Esophagus squamous epithelium (tissue), 5 donors: ENCODE data around the gene CFAP99. TPM values are rescaled to one million over a fixed set of nuclear protein-coding genes. Genes with fewer than 3 reads are reported as not detected.

Experiments used
- DNase-seq: peaks from one replicate; lab custom pipeline; 2025; lab: John Stamatoyannopoulos, UW
- H3K27ac ChIP-seq, 4 donors: fragments of 200-600 bp; sonication (generic); one replicate each; pipeline ENCODE4 v1.5.1; 2016 to 2019; ENCODE audit warnings: mild to moderate bottlenecking in 1 of 4
- H3K27me3 ChIP-seq, 4 donors: fragments of 200-600 bp; sonication (generic); 1 replicate in 3 of 4; 2 replicates in 1 of 4; pipeline versions ENCODE4 v1.5.1 to v1.6.0; 2017 to 2021; ENCODE audit warnings: antibody characterized with exemption in 1 of 4
- H3K36me3 ChIP-seq, 3 donors: fragments of 200-600 bp; sonication (generic); one replicate each; pipeline ENCODE4 v1.5.1; 2016 to 2019
- H3K4me1 ChIP-seq, 3 donors: fragments of 200-600 bp; sonication (generic); one replicate each; pipeline ENCODE4 v1.5.1; 2017 to 2019
- H3K4me3 ChIP-seq, 4 donors: fragments of 200-600 bp; sonication (generic); 1 replicate in 3 of 4; 2 replicates in 1 of 4; pipeline ENCODE4 v1.5.1; 2016 to 2019; ENCODE audit warnings: mild to moderate bottlenecking in 2 of 4, moderate library complexity in 1 of 4
- H3K9me3 ChIP-seq, 3 donors: fragments of 200-600 bp; sonication (generic); one replicate each; pipeline ENCODE4 v1.5.1; 2016 to 2019
- CTCF ChIP-seq, 6 experiments: fragments of 450-650 bp in 4 of 6; fragments of 200-600 bp in 2 of 6; sonication (generic) in 2 of 6; IDR thresholded peaks; one replicate each; pipeline ENCODE4 v1.5.1; 2016 to 2019; ENCODE audit warnings: antibody characterized with exemption in 6 of 6, mild to moderate bottlenecking in 4 of 6, moderate library complexity in 4 of 6
- POLR2A ChIP-seq, 4 donors: fragments of 450-650 bp; IDR thresholded peaks; one replicate each; pipeline ENCODE4 v1.6.1; 2017; ENCODE audit warnings: antibody characterized with exemption in 4 of 4, mild to moderate bottlenecking in 4 of 4, moderate library complexity in 3 of 4
- WGBS, 2 donors: methylation state at CpG; one replicate each; pipeline ENCODE4 v1.1.5; 2018; 5-methylcytosine and 5-hydroxymethylcytosine counted together
- intact Hi-C: fragments of 100-400 bp; cut with DNase I; formaldehyde crosslinking; loops from one replicate; pipeline ENCODE4 v1.15.0; 2022
- total RNA-seq, 4 donors: library from RNA; depleted of rRNA; stranded (reverse); fragments of >200 nt; gene quantifications; one replicate each; pipeline ENCODE4 v1.1.0, GENCODE V29; 2016
- donor health status: DM: yes; HTN: yes; CAD: no.

The CFAP99 gene
- total RNA-seq, 4 donors from 2014 or later: 0.11 TPM; not detected in 3

GRCh38 chr4:2434420-2434819, 15.7 kb downstream of the CFAP99 start:
- no peak for DNase-seq
- intact Hi-C loops: no loop called here
- no peak overlapping the region for H3K27ac ChIP-seq
- TF ChIP-seq CTCF (IDR thresholded peaks at IDR 0.05) (no peak), POLR2A (IDR thresholded peaks at IDR 0.05) (no peak)
- WGBS, 2 donors: 20 to 62% methylated on average over 2 to 9 of the region's 9 CpGs
- no peak overlapping the region for H3K4me3 ChIP-seq
- H3K27me3 ChIP-seq: no peaks in the 10 kb centered on the region
- no peaks in the 10 kb centered on the region for H3K9me3 ChIP-seq
- H3K4me1 ChIP-seq: no peaks in the 10 kb centered on the region
- no peaks in the 10 kb centered on the region for H3K36me3 ChIP-seq

DNA sequence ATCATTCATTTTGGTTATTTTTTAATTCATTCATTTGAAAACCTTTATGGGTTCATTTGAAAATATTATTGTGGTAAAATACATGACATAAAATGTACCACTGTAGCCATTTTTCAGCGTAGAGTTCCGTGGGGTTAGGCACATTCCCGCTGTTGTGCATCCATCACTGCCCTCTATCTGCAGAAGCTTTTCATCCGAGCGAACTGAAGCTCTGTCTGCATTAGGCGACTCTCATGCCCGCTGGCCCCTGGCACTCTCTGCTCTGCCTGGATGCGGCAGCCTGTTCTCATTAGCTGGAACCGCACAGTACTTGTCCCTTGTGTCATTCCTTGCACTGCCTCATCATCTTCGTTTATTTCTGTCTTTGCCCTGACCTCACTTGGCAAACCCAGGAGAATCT, 17.5 kb downstream of the CFAP99 start:
- no peak for DNase-seq
- no peaks in the 10 kb centered on the region for H3K36me3 ChIP-seq
- TF ChIP-seq POLR2A (IDR thresholded peaks at IDR 0.05) (no peak), CTCF (IDR thresholded peaks at IDR 0.05) (no peak)

GRCh38 chr4:2436761-2437474, 18.2 kb downstream of the CFAP99 start:
- no peak overlapping the region for H3K4me3 ChIP-seq
- H3K36me3 ChIP-seq: no peaks in the 10 kb centered on the region
- no peak overlapping the region for H3K27ac ChIP-seq
- 76% methylated on average over 5 of the region's 30 CpGs; no CpG with 5 or more reads in 1 of the 2 donors for WGBS, 2 donors
- H3K4me1 ChIP-seq: no peaks in the 10 kb centered on the region
- intact Hi-C loops: no loop called here
- H3K9me3 ChIP-seq: no peaks in the 10 kb centered on the region
- TF ChIP-seq CTCF (IDR thresholded peaks at IDR 0.05): no peak
- no peak for TF ChIP-seq POLR2A (IDR thresholded peaks at IDR 0.05)
- no peaks in the 10 kb centered on the region for H3K27me3 ChIP-seq
- DNase-seq: no peak

More for the DNA sequence above, 17.5 kb downstream of the CFAP99 start:
- Histone ChIP-seq H3K4me3 (no peak overlapping the region), H3K9me3 (no peaks in the 10 kb centered on the region), H3K27ac (no peak overlapping the region), H3K27me3 (no peaks in the 10 kb centered on the region), H3K4me1 (no peaks in the 10 kb centered on the region)
- 40 to 48% methylated on average over 9 to 10 of the region's 10 CpGs for WGBS, 2 donors
- intact Hi-C loops: no loop called here

DNA sequence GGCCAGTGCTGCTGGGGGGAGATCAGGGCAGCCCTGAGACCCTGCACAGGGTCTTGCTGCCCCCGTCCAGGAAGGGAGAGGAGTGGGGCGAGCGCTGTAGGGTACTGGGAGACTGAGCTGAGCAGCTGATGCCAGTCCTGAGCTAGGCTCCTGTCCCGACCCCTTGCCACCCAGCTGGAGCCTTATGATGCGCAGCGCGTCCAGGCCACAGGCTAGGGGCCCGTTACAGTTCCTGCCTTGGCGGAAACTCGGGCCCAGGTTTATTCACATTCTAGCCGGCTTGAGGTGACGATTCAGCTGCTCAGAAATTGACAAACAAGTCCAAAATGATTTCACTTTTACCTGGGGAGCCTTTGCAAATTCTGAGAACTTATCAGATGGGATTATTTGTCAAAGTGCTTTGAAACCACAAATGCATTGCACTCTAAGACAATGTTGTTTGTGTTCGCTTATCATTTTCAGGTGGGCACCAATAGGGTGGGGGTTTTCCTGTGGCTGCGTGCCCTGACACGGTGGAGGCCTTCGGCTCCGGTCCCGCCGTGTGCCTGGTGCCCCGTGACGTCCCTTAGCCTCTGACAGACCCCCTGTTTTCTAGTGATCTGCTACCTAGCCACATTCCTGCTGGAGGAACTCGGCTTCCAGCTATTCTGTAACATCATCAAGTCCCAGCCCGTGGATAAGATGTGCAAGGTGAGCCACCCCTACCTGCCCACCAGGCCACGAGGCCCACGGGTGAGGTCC, 18.9 kb downstream of the CFAP99 start:
- Histone ChIP-seq H3K27ac (no peak overlapping the region), H3K9me3 (no peaks in the 10 kb centered on the region), H3K4me1 (no peaks in the 10 kb centered on the region), H3K36me3 (no peaks in the 10 kb centered on the region), H3K4me3 (no peak overlapping the region), H3K27me3 (no peaks in the 10 kb centered on the region)
- TF ChIP-seq CTCF (IDR thresholded peaks at IDR 0.05) (no peak), POLR2A (IDR thresholded peaks at IDR 0.05) (no peak)
- WGBS, 2 donors: 76 to 79% methylated on average over 9 to 22 of the region's 25 CpGs
- DNase-seq: no peak
- intact Hi-C loops: no loop called here
